Upper lobe of left lung (tissue), 4 donors: ENCODE data around the gene SULT2B1.

Source experiments
- EP300 ChIP-seq, 4 donors: sonication (generic); formaldehyde crosslinking; IDR thresholded peaks; one replicate each; pipeline ENCODE4 v1.5.1; 2017; ENCODE audit warnings: antibody characterized with exemption in 4 of 4, control low read depth in 2 of 4
- POLR2A ChIP-seq, 4 donors: fragments of 450-650 bp; IDR thresholded peaks; one replicate each; pipeline ENCODE4 v1.5.1; 2016 to 2017; ENCODE audit warnings: antibody characterized with exemption in 4 of 4, mild to moderate bottlenecking in 2 of 4
- TF ChIP-seq, protein P1 (sequence below), 6 experiments: fragments of 450-650 bp in 4 of 6; fragments of 200-600 bp in 2 of 6; sonication (generic) in 2 of 6; IDR thresholded peaks; one replicate each; pipeline ENCODE4 v1.5.1; 2016 to 2019; ENCODE audit warnings: antibody characterized with exemption in 6 of 6

DNA sequence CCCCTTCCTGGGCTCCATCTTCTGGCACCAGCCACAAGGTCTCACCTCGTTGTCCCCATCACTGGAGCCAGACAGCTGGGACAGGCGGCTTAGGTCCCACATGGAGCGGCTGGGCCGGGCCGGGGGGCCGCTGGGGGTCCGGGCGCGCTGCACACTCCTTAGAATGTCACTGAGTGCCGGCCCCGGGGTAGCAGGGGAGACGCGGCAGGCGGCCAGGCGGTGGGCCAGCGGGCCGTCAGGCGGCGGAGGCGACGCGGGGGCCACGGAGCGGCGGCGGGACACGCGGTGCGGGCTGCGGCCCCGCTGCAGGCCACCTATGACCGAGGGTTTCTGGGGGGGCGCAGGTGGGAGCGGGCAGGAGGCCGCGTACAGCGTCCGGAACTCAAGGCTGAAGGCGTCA, 51.5 kb downstream of the SULT2B1 start:
- TF ChIP-seq, protein P1, sequence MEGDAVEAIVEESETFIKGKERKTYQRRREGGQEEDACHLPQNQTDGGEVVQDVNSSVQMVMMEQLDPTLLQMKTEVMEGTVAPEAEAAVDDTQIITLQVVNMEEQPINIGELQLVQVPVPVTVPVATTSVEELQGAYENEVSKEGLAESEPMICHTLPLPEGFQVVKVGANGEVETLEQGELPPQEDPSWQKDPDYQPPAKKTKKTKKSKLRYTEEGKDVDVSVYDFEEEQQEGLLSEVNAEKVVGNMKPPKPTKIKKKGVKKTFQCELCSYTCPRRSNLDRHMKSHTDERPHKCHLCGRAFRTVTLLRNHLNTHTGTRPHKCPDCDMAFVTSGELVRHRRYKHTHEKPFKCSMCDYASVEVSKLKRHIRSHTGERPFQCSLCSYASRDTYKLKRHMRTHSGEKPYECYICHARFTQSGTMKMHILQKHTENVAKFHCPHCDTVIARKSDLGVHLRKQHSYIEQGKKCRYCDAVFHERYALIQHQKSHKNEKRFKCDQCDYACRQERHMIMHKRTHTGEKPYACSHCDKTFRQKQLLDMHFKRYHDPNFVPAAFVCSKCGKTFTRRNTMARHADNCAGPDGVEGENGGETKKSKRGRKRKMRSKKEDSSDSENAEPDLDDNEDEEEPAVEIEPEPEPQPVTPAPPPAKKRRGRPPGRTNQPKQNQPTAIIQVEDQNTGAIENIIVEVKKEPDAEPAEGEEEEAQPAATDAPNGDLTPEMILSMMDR (IDR thresholded peaks at IDR 0.05), result no peak
- TF ChIP-seq POLR2A (IDR thresholded peaks at IDR 0.05) (no peak), EP300 (IDR thresholded peaks at IDR 0.05) (no peak)
